DND-41 (cell line): Measurements from ENCODE around the gene IRAK1BP1.
"Not testable (repeated sequence)": the region's sequence is repeated elsewhere in the genome, so short reads cannot be mapped to it uniquely, and the experiment has no call there.

ENCODE experiments used
- ATAC-seq: fragments of 200-7000 bp; cut with Tn5 transposase; 3 replicates; pipeline ENCODE4 v1.9.1; 2021; ENCODE audit warnings: low read depth; ENCODE audit not compliant: insufficient read depth
- DNase-seq: peaks from one replicate; pipeline ENCODE4 v3.0.0-alpha.2; 2020
- H2AFZ ChIP-seq: 2 replicates; pipeline ENCODE4 v1.6.0; 2012; ENCODE audit warnings: low read depth, low read length
- H3K27ac ChIP-seq: 2 replicates; pipeline ENCODE4 v1.5.1; 2012; ENCODE audit warnings: low read length, inconsistent platforms
- H3K27me3 ChIP-seq: fragments of 200-600 bp; sonication (generic); 2 replicates; pipeline ENCODE4 v1.6.0; 2012; ENCODE audit warnings: low read length, mild to moderate bottlenecking, inconsistent platforms; ENCODE audit not compliant: insufficient read depth, poor library complexity
- H3K36me3 ChIP-seq: 2 replicates; pipeline ENCODE4 v1.5.1; 2012; ENCODE audit warnings: low read length, inconsistent platforms; ENCODE audit not compliant: insufficient read depth
- H3K4me1 ChIP-seq: 2 replicates; pipeline ENCODE4 v1.5.1; 2012; ENCODE audit warnings: mild to moderate bottlenecking, low read length; ENCODE audit not compliant: insufficient read depth
- H3K4me2 ChIP-seq: 2 replicates; pipeline ENCODE4 v1.6.0; 2012; ENCODE audit warnings: mild to moderate bottlenecking, moderate library complexity, low read length, inconsistent platforms; ENCODE audit not compliant: insufficient read depth
- H3K4me3 ChIP-seq, 2 experiments: fragments of 200-600 bp in 1 of 2; shearing (Covaris generic) in 1 of 2; 2 replicates each; pipeline ENCODE4 v1.5.1; 2012 to 2016; ENCODE audit warnings: inconsistent platforms in 2 of 2, low read length in 2 of 2, mild to moderate bottlenecking in 2 of 2, low read depth in 1 of 2, moderate library complexity in 1 of 2
- H3K79me2 ChIP-seq: 2 replicates; pipeline ENCODE4 v1.6.0; 2012; ENCODE audit warnings: low read length, inconsistent platforms; ENCODE audit not compliant: insufficient read depth
- H3K9ac ChIP-seq: 2 replicates; pipeline ENCODE4 v1.6.0; 2012; ENCODE audit warnings: low read depth, mild to moderate bottlenecking, inconsistent platforms, low read length, moderate library complexity
- H3K9me3 ChIP-seq: 2 replicates; pipeline ENCODE4 v1.5.1; 2012; ENCODE audit warnings: low read length, moderate library complexity, mild to moderate bottlenecking, inconsistent platforms; ENCODE audit not compliant: insufficient read depth, severe bottlenecking
- H4K20me1 ChIP-seq: 2 replicates; pipeline ENCODE4 v1.6.0; 2012; ENCODE audit warnings: low read length; ENCODE audit not compliant: insufficient read depth
- EZH2 ChIP-seq: IDR thresholded peaks from 3 replicates; pipeline ENCODE4 v1.6.1; 2012; ENCODE audit warnings: borderline replicate concordance, low read depth, mild to moderate bottlenecking, moderate library complexity, low read length, inconsistent platforms; ENCODE audit not compliant: severe bottlenecking
- TF ChIP-seq, protein P1 (sequence below): IDR thresholded peaks from 2 replicates; pipeline ENCODE4 v1.5.1; 2012; ENCODE audit warnings: borderline replicate concordance, low read length, moderate library complexity, mild to moderate bottlenecking; ENCODE audit not compliant: poor library complexity, severe bottlenecking; ENCODE audit errors: extremely low read depth

IRAK1BP1 gene

DNA sequence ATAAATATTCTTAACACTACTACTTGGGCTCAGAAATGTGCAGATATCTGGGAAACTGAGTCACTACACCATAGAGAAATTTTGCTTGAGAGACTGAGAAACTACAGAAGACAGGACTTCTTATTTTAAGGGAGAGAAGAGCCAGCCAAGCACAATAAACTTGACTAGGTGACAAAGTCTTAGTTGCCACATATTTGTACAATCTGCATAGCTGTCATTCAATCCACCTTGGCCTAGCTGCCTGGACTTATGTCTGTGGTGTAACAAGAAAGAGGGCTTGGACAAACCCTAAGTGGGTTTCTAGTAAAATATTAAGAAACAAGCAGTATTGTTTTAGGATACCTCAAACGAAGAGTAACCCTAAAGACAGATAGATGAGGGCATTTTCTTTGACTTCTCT lies 21.8 kb upstream of the IRAK1BP1 start:
- no peak for TF ChIP-seq EZH2
- TF ChIP-seq, protein P1, sequence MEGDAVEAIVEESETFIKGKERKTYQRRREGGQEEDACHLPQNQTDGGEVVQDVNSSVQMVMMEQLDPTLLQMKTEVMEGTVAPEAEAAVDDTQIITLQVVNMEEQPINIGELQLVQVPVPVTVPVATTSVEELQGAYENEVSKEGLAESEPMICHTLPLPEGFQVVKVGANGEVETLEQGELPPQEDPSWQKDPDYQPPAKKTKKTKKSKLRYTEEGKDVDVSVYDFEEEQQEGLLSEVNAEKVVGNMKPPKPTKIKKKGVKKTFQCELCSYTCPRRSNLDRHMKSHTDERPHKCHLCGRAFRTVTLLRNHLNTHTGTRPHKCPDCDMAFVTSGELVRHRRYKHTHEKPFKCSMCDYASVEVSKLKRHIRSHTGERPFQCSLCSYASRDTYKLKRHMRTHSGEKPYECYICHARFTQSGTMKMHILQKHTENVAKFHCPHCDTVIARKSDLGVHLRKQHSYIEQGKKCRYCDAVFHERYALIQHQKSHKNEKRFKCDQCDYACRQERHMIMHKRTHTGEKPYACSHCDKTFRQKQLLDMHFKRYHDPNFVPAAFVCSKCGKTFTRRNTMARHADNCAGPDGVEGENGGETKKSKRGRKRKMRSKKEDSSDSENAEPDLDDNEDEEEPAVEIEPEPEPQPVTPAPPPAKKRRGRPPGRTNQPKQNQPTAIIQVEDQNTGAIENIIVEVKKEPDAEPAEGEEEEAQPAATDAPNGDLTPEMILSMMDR = no peak

DNA sequence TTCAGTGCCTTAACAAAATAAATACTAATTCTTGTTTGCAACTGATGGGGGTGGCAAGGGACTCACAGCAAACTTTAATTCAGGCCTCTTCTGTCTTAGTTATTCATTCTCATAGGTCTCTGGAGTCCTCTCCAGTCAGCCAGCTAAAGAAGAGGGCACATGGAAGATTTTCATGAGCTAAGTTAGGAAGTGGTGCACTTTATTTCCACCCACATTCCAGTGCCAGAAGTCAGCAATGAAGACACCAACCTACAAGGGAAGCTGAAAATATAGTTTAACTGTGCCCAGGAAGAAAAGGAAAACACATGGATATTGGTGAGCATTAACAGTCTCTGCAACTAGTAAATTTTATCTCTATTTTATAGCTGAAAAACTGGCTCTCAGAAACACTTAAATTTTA lies 16.7 kb upstream of the IRAK1BP1 start:
- Histone ChIP-seq H3K27ac (no peak overlapping the region), H3K4me1 (no peaks in the 10 kb centered on the region), H3K9ac (no peak overlapping the region), H3K4me2 (no peak overlapping the region), H3K36me3 (0 out of 2 replicates have a peak, but pooled peaks cover 3% of the 10 kb centered on the region), H3K79me2 (no peaks in the 10 kb centered on the region), H3K9me3 (no peaks in the 10 kb centered on the region), H3K4me3 (no peak overlapping the region), H2AFZ (no peak overlapping the region), H3K27me3 (no peaks in the 10 kb centered on the region), H4K20me1 (no peaks in the 10 kb centered on the region)
- no peak for DNase-seq
- TF ChIP-seq, protein P1 = no peak
- TF ChIP-seq EZH2 = no peak
- no peak for ATAC-seq

More for the DNA sequence above, 21.8 kb upstream of the IRAK1BP1 start:
- no peak overlapping the region for H3K4me2 ChIP-seq
- no peaks in the 10 kb centered on the region for H3K27me3 ChIP-seq
- H3K4me1 ChIP-seq = no peaks in the 10 kb centered on the region
- ATAC-seq = no peak
- H2AFZ ChIP-seq = no peak overlapping the region
- no peak overlapping the region for H3K9ac ChIP-seq
- H3K36me3 ChIP-seq = 0 out of 2 replicates have a peak, but pooled peaks cover 3% of the 10 kb centered on the region
- no peaks in the 10 kb centered on the region for H3K79me2 ChIP-seq
- no peaks in the 10 kb centered on the region for H4K20me1 ChIP-seq
- no peaks in the 10 kb centered on the region for H3K9me3 ChIP-seq
- no peak overlapping the region for H3K4me3 ChIP-seq
- no peak for DNase-seq
- H3K27ac ChIP-seq = no peak overlapping the region

DNA sequence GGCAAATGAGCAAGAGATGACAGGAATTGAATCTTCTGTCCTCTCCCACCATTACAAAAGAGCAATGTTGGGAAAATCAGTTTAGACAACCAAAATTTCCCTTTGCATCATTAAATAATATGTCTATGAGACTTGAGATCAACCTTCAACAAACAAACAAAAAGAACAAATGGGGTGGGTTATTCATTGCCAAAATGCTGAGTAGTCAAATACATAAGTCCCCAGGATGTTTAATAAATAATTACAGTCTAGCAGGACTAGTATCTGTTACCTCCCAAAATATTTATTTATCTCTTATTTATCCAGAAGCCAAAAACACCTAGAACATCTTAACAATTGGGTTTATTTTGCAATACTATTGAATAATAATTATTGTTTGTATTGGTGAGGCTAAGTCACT lies 16.2 kb upstream of the IRAK1BP1 start:
- Histone ChIP-seq H3K4me1 (no peaks in the 10 kb centered on the region), H3K9ac (no peak overlapping the region), H2AFZ (no peak overlapping the region), H3K36me3 (0 out of 2 replicates have a peak, but pooled peaks cover 3% of the 10 kb centered on the region), H4K20me1 (no peaks in the 10 kb centered on the region), H3K9me3 (no peaks in the 10 kb centered on the region), H3K4me3 (no peak overlapping the region), H3K79me2 (no peaks in the 10 kb centered on the region), H3K27me3 (no peaks in the 10 kb centered on the region), H3K4me2 (no peak overlapping the region), H3K27ac (no peak overlapping the region)
- no peak for ATAC-seq
- TF ChIP-seq, protein P1 = no peak
- TF ChIP-seq EZH2 = no peak
- DNase-seq = no peak

DNA sequence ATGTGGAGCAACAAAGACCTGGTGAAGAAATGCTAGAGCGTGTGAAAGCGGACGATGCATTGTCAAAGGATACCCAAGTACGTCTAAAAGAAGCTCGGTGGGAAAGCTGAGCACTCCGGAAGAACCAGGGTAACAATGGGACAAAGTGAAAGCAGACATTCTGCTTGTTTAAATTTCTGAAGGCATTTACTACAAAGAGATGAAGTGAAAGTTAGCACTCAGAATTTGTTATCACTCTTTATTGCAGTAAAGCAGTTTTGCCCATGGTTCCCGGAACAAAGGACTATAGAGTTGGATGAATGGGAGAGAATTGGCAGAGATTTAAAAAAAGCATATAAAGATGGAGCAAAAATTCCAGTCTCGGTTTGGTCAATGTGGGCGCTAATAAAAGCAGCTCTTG lies 12.8 kb upstream of the IRAK1BP1 start:
- H3K79me2 ChIP-seq = no peaks in the 10 kb centered on the region
- no peak overlapping the region for H3K9ac ChIP-seq
- H3K4me2 ChIP-seq = no peak overlapping the region
- no peak for ATAC-seq
- H3K36me3 ChIP-seq = 0 out of 2 replicates have a peak, but pooled peaks cover under 1% of the 10 kb centered on the region
- no peaks in the 10 kb centered on the region for H4K20me1 ChIP-seq
- no peak overlapping the region for H3K27ac ChIP-seq
- H3K4me1 ChIP-seq = no peaks in the 10 kb centered on the region
- no peak overlapping the region for H2AFZ ChIP-seq
- H3K9me3 ChIP-seq = no peaks in the 10 kb centered on the region
- no peak for TF ChIP-seq EZH2
- TF ChIP-seq, protein P1 = no peak
- H3K27me3 ChIP-seq = no peaks in the 10 kb centered on the region
- no peak overlapping the region for H3K4me3 ChIP-seq
- no peak for DNase-seq

DNA sequence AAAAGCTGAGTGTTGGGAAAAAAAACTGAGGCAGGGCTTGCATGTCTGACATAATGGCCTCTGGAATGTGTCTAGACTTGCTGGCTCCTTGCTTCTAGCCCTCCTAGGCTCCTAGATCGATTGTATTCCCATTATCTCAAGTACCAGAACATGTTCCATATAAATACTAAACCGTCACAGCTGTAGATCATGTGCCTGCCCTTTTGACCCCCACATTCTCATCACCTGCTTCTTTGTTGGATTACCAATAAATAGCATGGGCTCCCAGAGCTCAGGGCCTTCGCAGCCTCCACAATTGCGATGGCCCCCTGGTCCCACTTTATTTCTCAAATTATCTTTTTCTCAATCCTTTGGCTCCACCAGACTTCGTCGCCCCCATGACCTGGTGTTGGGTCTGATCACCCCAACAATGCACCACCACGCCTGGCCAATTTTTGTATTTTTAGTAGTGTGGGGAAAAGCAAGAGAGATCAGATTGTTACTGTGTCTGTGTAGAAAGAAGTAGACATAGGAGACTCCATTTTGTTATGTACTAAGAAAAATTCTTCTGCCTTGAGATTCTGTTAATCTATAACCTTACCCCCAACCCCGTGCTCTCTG lies 8.9 kb upstream of the IRAK1BP1 start:
- not testable (repeated sequence) for H3K27me3 ChIP-seq, H4K20me1 ChIP-seq, H3K27ac ChIP-seq, H3K36me3 ChIP-seq, H3K4me3 ChIP-seq, H3K79me2 ChIP-seq, H3K9ac ChIP-seq, H3K9me3 ChIP-seq, H3K4me1 ChIP-seq, H3K4me2 ChIP-seq, ATAC-seq, H2AFZ ChIP-seq, DNase-seq
